IMR-90 (cell line): ENCODE results near the gene LRRFIP1. TPM values are rescaled to one million over a fixed set of nuclear protein-coding genes. Genes with fewer than 3 reads are reported as not detected.
A peak's percentile ranks its signal among the peaks of the same experiment; 100 is the strongest.

Experiments
- ATAC-seq: fragments of 200-7000 bp; cut with Tn5 transposase; 2 replicates; pipeline ENCODE4 v1.9.1; 2020; ENCODE audit warnings: low read depth, mild to moderate bottlenecking, moderate library complexity
- BruUV-seq: library from RNA; stranded (reverse); fragments of 400-500 nt; replicated peaks from 2 replicates; lab custom pipeline; 2021; lab: Mats Ljungman, UMichigan
- CTCF ChIA-PET: fragments of 300-600 bp; formaldehyde crosslinking; extraction: SDS; loops from one replicate; lab custom pipeline; 2021; ENCODE audit warnings: antibody characterized with exemption; lab: Yijun Ruan, JAX
- POLR2A ChIA-PET: fragments of 300-600 bp; sonication (Branson Sonifier 250); formaldehyde crosslinking; loops from one replicate; lab custom pipeline; 2022; ENCODE audit warnings: antibody characterized with exemption; ENCODE audit not compliant: unreplicated experiment; lab: Charles Lee
- DNase-seq: peaks from one replicate; pipeline ENCODE4 v3.0.0; 2013
- H2AFZ ChIP-seq: replicated peaks from 2 replicates; pipeline ENCODE3; 2013; ENCODE audit warnings: low read length, mild to moderate bottlenecking; ENCODE audit not compliant: poor library complexity
- H2AK5ac ChIP-seq: 2 replicates; pipeline ENCODE4 v1.6.1; 2013; ENCODE audit warnings: low read depth, low read length, inconsistent platforms
- H2AK9ac ChIP-seq: replicated peaks from 2 replicates; pipeline ENCODE3; 2013; ENCODE audit warnings: mild to moderate bottlenecking, low read depth, low read length, moderate library complexity; ENCODE audit not compliant: poor library complexity
- H2BK120ac ChIP-seq: 2 replicates; pipeline ENCODE4 v1.6.1; 2013; ENCODE audit warnings: low read depth, low read length, inconsistent platforms
- H2BK15ac ChIP-seq: 3 replicates; pipeline ENCODE4 v1.6.1; 2013; ENCODE audit warnings: low read depth, low read length, inconsistent platforms
- H2BK20ac ChIP-seq: 2 replicates; pipeline ENCODE4 v1.6.1; 2013; ENCODE audit warnings: low read depth, mild to moderate bottlenecking, inconsistent platforms, low read length, moderate library complexity
- H2BK5ac ChIP-seq: 2 replicates; pipeline ENCODE4 v1.6.1; 2013; ENCODE audit warnings: mild to moderate bottlenecking, low read depth, low read length, inconsistent platforms; ENCODE audit not compliant: poor library complexity, severe bottlenecking
- H3K14ac ChIP-seq: replicated peaks from 2 replicates; pipeline ENCODE4 v1.6.1; 2013; ENCODE audit warnings: low read depth, low read length, inconsistent platforms
- H3K18ac ChIP-seq: 2 replicates; pipeline ENCODE4 v1.6.1; 2013; ENCODE audit warnings: low read depth, low read length, control low read depth
- H3K23ac ChIP-seq: 2 replicates; pipeline ENCODE4 v1.6.1; 2013; ENCODE audit warnings: low read depth, low read length, inconsistent platforms
- H3K27ac ChIP-seq: 2 replicates; pipeline ENCODE4 v1.5.1; 2013; ENCODE audit warnings: mild to moderate bottlenecking, control low read depth, low read length; ENCODE audit not compliant: insufficient read depth
- H3K27me3 ChIP-seq: 2 replicates; pipeline ENCODE4 v1.6.1; 2013; ENCODE audit warnings: low read length; ENCODE audit not compliant: control insufficient read depth, insufficient read depth
- H3K36me3 ChIP-seq: 2 replicates; pipeline ENCODE4 v1.6.1; 2013; ENCODE audit warnings: low read length, mixed read lengths; ENCODE audit not compliant: control insufficient read depth, insufficient read depth
- H3K4ac ChIP-seq: 2 replicates; pipeline ENCODE4 v1.6.1; 2013; ENCODE audit warnings: low read depth, low read length, inconsistent platforms
- H3K4me1 ChIP-seq: 2 replicates; pipeline ENCODE4 v1.6.1; 2013; ENCODE audit warnings: low read length, mixed read lengths; ENCODE audit not compliant: control insufficient read depth, insufficient read depth
- H3K4me2 ChIP-seq: 2 replicates; pipeline ENCODE4 v1.6.1; 2013; ENCODE audit warnings: low read depth, mild to moderate bottlenecking, control low read depth, low read length, moderate library complexity
- H3K4me3 ChIP-seq: 2 replicates; pipeline ENCODE4 v1.5.1; 2013; ENCODE audit warnings: low read depth, mild to moderate bottlenecking, control low read depth, low read length, moderate library complexity; ENCODE audit not compliant: insufficient read depth
- H3K56ac ChIP-seq: 2 replicates; pipeline ENCODE4 v1.6.1; 2013; ENCODE audit warnings: low read length, inconsistent platforms; ENCODE audit not compliant: insufficient read depth; ENCODE audit errors: extremely low read depth
- H3K79me1 ChIP-seq, 2 experiments: 2 replicates each; pipeline ENCODE4 v1.6.1; 2013; ENCODE audit warnings: low read length in 2 of 2, inconsistent platforms in 1 of 2, low read depth in 1 of 2
- H3K9ac ChIP-seq: 2 replicates; pipeline ENCODE4 v1.6.1; 2013; ENCODE audit warnings: low read depth, low read length, control low read depth
- H3K9me1 ChIP-seq: 2 replicates; pipeline ENCODE4 v1.6.1; 2013; ENCODE audit warnings: low read length, inconsistent platforms; ENCODE audit not compliant: insufficient read depth
- H3K9me3 ChIP-seq: 2 replicates; pipeline ENCODE4 v1.6.1; 2013; ENCODE audit warnings: low read length; ENCODE audit not compliant: control insufficient read depth, insufficient read depth
- H4K20me1 ChIP-seq: 2 replicates; pipeline ENCODE4 v1.6.1; 2013; ENCODE audit warnings: low read length, inconsistent platforms; ENCODE audit not compliant: insufficient read depth
- H4K5ac ChIP-seq: 2 replicates; pipeline ENCODE4 v1.6.1; 2013; ENCODE audit warnings: mild to moderate bottlenecking, low read depth, low read length, control low read depth
- H4K8ac ChIP-seq, 2 experiments: 2 replicates each; pipeline ENCODE4 v1.6.1; 2013; ENCODE audit warnings: low read depth in 2 of 2, low read length in 2 of 2, control low read depth in 1 of 2, inconsistent platforms in 1 of 2
- H4K91ac ChIP-seq: 2 replicates; pipeline ENCODE4 v1.6.1; 2013; ENCODE audit warnings: low read depth, low read length, inconsistent platforms; ENCODE audit not compliant: insufficient read depth
- CEBPB ChIP-seq: IDR thresholded peaks from 2 replicates; pipeline ENCODE4 v1.6.1; 2012; ENCODE audit warnings: low read depth, low read length, improper control_type of control experiment
- RFX5 ChIP-seq: IDR thresholded peaks from 2 replicates; pipeline ENCODE4 v1.8.0; 2012; ENCODE audit warnings: low read depth, mild to moderate bottlenecking, low read length, moderate library complexity
- WGBS, 2 experiments: methylation state at CpG; one replicate each; pipeline versions ENCODE4 v1.1.5 to v1.1.7; 2013; ENCODE audit warnings: missing lambda C conversion rate in 2 of 2; ENCODE audit not compliant: insufficient read length in 1 of 2; ENCODE audit errors: extremely low coverage in 2 of 2; 5-methylcytosine and 5-hydroxymethylcytosine counted together
- dilution Hi-C: fragments of 300-500 bp; cut with HindIII; formaldehyde crosslinking; loops from one replicate; pipeline ENCODE4 v1.14.3; 2018; ENCODE audit warnings: low sequenced_read_pairs; ENCODE audit not compliant: unreplicated experiment
- in situ Hi-C: fragments of 300-500 bp; cut with MboI; formaldehyde crosslinking; loops from 3 replicates; pipeline ENCODE4 v1.14.3; 2019; ENCODE audit warnings: low sequenced_read_pairs, inconsistent platforms, mixed read lengths
- intact Hi-C: fragments of 100-400 bp; cut with micrococcal nuclease; formaldehyde crosslinking; loops from 2 replicates; pipeline ENCODE4 v1.10.0; 2022
- polyA plus RNA-seq, 3 experiments: library from polyadenylated mRNA; depleted of rRNA; stranded (reverse); fragments of >200 nt; gene quantifications; 2 replicates each; pipeline ENCODE4 v1.2.3, GENCODE V29; 2012; ENCODE audit warnings: low replicate concordance in 1 of 3
- total RNA-seq: library from RNA; depleted of rRNA; stranded (reverse); fragments of >200 nt; gene quantifications from 2 replicates; pipeline ENCODE4 v1.2.3, GENCODE V29; 2012
- TF ChIP-seq, protein P1 (sequence below): conservative IDR thresholded peaks from 2 replicates; pipeline ENCODE4 v1.5.1; 2012; ENCODE audit warnings: mild to moderate bottlenecking, low read depth, low read length, improper control_type of control experiment

Gene LRRFIP1
- total and polyA plus RNA-seq, 2 of the 4 experiments (the other 2 are of a cell fraction), result 52.2 to 54.4 TPM

DNA sequence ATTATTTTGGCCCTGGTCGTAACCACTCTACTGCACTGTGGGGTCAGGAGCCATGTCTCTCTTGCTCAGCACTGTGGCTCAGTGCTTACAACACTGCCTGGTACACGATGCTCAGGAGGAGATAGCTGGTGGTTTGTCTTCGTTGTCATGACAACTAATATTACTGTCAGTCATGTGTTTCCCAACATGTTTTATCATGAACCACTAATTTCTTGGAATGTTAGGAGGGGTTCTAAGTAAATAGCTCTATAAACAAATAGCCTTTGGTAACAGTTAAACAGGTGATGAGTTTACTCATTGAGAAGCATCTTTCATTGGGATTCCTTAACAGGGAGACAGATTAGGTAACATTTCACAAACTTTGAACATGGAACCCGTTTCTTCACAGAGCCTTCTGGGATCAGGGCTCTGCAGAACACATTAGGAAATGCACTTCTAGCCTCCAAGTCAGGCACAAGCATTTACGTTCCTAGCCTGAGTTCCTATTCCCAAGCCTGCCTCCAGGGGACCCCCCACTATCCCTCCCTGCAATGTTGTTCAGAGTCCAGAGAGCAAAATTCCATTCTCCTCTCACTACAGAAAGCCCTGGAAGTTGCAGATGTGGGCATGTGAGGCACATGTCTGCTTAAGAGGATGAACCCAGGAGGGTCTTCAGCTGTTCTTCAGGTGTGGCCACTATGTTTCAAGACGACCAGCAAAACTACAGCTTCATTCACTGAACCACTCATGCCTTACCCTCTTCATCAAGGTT, 164.8 kb downstream of the LRRFIP1 start:
- intact Hi-C loops, result no loop called here
- no peak overlapping the region for H3K9ac ChIP-seq
- no TSS peak for BruUV-seq
- no peak overlapping the region for H3K4ac ChIP-seq
- H2BK120ac ChIP-seq, result no peak overlapping the region
- H3K36me3 ChIP-seq, result no peaks in the 10 kb centered on the region
- WGBS, 2 experiments, result 94% methylated on average over 2 of the region's 6 CpGs; no CpG with 5 or more reads in 1 of the 2 experiments
- dilution Hi-C loops, result no loop called here
- no peak overlapping the region for H2BK15ac ChIP-seq
- no peaks in the 10 kb centered on the region for H3K27me3 ChIP-seq
- DNase-seq (peak; percentile 5), ATAC-seq (peak; percentile 50; the same call in 1 of the 2 replicates)
- no peaks in the 10 kb centered on the region for H3K79me1 ChIP-seq
- no peak overlapping the region for H3K14ac ChIP-seq
- ChIA-PET CTCF (interaction anchor here (0.9 kb wide), 1 partner anchor 119 kb away, joined by 3 read pairs; no protein-coding TSS in a partner anchor), POLR2A (no interaction called here)
- in situ Hi-C loops, result no loop called here
- no peak overlapping the region for H4K91ac ChIP-seq
- H4K20me1 ChIP-seq, result peaks cover 4% of the 10 kb centered on the region; the same call in 1 of the 2 replicates
- no peak overlapping the region for H4K5ac ChIP-seq
- no peak overlapping the region for H2BK20ac ChIP-seq
- H3K4me3 ChIP-seq, result no peak overlapping the region
- H2BK5ac ChIP-seq, result no peak overlapping the region
- H2AFZ ChIP-seq, result no peak overlapping the region
- H3K9me1 ChIP-seq, result peaks cover 4% of the 10 kb centered on the region
- H3K27ac ChIP-seq, result no peak overlapping the region
- no peak overlapping the region for H3K18ac ChIP-seq
- peaks cover 1% of the 10 kb centered on the region for H3K9me3 ChIP-seq
- H3K4me2 ChIP-seq, result no peak overlapping the region
- H2AK9ac ChIP-seq, result no peak overlapping the region
- no peak overlapping the region for H3K23ac ChIP-seq
- H2AK5ac ChIP-seq, result no peak overlapping the region
- no peak overlapping the region for H3K56ac ChIP-seq
- H4K8ac ChIP-seq, result no peak overlapping the region
- TF ChIP-seq CEBPB, result no peak
- no peak for TF ChIP-seq RFX5
- TF ChIP-seq, protein P1, sequence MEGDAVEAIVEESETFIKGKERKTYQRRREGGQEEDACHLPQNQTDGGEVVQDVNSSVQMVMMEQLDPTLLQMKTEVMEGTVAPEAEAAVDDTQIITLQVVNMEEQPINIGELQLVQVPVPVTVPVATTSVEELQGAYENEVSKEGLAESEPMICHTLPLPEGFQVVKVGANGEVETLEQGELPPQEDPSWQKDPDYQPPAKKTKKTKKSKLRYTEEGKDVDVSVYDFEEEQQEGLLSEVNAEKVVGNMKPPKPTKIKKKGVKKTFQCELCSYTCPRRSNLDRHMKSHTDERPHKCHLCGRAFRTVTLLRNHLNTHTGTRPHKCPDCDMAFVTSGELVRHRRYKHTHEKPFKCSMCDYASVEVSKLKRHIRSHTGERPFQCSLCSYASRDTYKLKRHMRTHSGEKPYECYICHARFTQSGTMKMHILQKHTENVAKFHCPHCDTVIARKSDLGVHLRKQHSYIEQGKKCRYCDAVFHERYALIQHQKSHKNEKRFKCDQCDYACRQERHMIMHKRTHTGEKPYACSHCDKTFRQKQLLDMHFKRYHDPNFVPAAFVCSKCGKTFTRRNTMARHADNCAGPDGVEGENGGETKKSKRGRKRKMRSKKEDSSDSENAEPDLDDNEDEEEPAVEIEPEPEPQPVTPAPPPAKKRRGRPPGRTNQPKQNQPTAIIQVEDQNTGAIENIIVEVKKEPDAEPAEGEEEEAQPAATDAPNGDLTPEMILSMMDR, result 0 out of 2 replicates have a peak, but pooled peaks have one; percentile 19
- H3K4me1 ChIP-seq, result peaks cover 2% of the 10 kb centered on the region; the same call in 1 of the 2 replicates
